HG03103 (cell line): ENCODE results near the gene VPS54.

Experiments used
- ATAC-seq: cut with Tn5 transposase; IDR thresholded peaks from one replicate; pipeline ENCODE4 v1.9.1; 2021; ENCODE audit warnings: low read depth; ENCODE audit not compliant: unreplicated experiment

The VPS54 gene

DNA sequence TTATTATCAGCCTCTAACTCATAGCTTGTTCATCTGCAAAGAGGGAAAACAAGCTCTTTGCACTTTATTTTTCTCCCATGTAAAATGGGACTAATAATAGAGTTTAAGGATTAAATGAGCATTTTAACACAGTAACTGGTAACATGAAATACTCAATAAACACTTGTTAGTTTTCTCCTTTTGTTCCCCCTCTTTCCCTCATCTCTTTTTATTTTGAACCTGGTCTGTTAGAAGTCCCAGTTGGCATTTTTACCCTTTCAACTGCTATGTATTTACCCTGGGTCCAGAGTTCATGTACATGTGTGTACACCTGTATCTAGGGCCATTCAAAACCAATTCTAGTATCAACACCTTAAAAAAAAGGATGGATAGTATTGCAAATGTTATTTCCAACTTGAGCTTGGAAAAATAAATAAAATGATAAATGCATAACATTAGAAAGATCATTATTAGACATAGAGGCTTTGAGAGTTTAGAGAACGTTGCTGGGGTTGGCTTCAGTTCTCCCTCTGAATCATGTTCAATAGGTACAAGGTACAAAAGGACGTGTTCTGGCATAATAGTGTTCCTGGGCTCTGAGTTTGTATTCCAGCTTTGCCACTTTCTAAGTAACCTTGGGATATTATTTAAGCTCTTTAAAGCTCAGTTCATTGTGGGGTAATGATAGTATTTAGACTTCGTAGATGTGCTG is 5.2 kb upstream of the VPS54 start:
- no peak for ATAC-seq

DNA sequence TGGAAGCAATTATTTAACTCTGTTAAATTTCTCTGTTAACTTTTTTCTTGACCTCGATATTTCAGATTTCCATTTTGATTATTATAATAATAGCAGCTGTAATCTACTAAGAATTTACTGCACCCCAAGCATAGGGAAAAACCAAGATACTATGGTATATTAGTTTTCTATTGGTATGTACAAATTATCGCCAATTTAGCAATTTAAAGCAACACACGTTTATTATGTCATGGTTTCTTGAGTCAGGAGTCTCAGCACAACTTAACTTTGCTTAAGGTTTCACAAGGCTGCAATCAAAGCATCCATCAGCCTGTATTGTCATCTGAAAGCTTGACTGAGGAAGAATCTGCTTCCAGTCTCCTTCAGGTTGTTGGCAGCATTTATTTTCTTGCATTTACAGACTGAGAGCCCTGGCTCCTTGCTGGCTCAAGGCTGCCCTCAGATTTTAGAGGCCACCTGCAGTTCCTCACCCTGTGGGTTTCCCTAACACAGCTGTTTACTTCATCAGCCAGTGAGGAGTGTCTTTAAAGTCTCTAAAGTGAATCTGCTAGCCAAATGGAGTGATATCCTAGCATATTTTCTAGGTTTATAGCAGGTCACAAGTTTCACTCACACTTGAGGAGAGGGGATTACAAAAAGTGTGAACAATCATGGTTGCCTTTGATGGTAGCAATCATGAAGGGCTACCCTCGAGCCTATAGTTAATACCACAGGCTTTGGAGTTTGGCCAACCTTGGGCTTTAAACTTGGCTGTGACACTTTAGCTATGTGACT is 4.4 kb upstream of the VPS54 start:
- ATAC-seq, result no peak

GRCh38 chr2:64021578-64021977 is 2.4 kb upstream of the VPS54 start:
- ATAC-seq, result no peak

GRCh38 chr2:64019975-64020528 is 824 bp upstream of the VPS54 start:
- ATAC-seq, result no peak

GRCh38 chr2:64018701-64019082 is 536 bp downstream of the VPS54 start:
- peak; percentile 55 for ATAC-seq

DNA sequence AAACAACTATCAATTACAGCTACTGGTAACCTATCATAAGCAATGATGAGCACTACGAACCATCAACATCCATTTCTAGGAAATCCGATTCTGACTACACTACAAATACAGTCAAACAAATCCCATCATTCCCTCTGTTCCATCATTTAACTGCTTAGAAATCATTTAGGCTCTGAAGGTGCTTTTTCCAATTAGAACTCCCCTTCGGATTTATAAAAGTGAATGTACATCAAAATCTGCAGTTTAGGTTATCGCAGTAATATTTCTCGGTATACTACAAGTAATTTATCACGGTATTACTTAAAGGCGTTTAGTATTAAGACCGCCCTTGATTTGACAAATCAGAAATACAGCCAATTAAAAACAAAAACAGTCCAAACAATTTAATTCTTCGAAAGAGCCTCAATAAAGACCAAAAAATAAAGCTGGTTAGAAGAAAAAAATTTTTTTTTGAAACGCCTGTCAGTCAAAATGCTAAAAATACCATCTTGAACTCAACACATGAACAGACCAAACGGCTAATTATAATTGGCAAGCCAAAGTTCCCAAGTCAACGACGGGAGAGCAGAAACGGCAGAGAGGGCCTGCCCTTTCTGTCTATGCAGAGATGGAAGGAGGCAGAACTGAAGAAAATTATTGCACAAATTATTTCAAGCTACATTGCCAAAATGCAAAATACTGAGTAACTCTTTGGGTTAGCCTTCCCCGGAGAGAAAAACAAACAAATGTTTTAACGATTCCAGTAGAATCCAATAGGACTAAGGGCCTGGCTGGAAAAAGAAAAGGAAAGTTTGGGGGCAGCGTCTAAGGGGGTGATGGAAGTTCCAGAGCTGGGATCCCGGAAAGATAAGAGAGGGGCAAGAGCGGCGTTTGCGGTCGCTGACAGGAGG is 1.2 kb downstream of the VPS54 start:
- no peak for ATAC-seq

DNA sequence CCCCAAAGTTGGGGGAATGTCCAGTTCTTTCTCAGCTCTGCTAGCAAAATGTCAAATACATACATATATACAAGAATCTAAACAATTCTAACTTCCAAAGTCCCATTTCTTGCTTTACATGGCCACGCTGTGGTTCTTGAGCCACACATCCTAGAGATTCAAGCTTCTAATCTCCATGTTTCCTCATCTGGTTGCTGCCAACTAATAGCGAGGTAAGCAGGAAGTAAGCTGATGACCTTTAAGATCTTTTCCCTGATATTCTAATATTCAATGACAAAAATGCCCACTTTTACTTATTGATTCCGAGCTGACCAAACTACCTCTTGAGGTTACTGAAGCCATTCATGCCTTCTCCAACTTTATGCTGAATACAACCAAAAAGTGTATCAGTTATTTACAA is 3.3 kb downstream of the VPS54 start:
- ATAC-seq, result no peak

DNA sequence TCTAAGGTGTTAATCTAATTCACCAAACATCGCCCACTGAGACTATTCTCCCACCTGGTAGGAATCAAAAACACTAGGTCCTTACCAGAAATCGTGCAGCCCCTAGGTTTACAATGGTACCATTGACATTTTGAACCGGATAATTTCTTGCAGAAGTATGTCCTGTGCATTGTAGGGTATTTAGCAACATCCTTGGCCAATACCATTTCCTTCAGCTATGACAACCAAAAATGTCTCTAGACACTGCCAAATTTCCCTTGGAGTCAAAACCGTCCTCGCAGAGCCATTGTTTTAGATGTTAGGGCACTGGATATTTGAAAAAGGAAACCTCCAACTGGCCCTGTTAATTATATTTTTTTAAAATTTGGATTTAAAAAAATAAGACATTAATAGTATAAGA is 3.8 kb downstream of the VPS54 start:
- ATAC-seq, result no peak

- ATAC-seq, result no peak
Observed at GRCh38 chr2:64014628-64015027, 4.6 kb downstream of the VPS54 start.

- ATAC-seq, result no peak
Observed at GRCh38 chr2:64013053-64013452, 6.2 kb downstream of the VPS54 start.

DNA sequence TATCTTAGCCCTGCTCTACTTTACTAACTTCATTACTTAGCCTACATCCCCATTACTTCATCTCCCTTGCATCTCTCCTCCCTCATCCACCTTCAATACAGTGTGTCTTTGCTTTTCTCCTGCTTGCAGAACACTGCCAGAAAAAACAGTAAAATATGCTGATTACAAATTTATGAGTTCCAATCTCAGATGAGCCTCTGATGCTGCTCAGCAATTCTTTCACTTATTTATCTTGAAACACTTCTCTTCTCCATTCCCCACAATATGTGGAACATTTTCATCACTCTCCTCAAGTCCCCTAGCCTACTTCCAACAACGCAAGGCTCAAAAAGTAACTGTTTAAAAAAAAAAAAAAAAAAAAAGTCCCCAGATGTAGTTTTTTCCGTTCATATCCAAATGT is 7.1 kb downstream of the VPS54 start:
- ATAC-seq, result no peak

DNA sequence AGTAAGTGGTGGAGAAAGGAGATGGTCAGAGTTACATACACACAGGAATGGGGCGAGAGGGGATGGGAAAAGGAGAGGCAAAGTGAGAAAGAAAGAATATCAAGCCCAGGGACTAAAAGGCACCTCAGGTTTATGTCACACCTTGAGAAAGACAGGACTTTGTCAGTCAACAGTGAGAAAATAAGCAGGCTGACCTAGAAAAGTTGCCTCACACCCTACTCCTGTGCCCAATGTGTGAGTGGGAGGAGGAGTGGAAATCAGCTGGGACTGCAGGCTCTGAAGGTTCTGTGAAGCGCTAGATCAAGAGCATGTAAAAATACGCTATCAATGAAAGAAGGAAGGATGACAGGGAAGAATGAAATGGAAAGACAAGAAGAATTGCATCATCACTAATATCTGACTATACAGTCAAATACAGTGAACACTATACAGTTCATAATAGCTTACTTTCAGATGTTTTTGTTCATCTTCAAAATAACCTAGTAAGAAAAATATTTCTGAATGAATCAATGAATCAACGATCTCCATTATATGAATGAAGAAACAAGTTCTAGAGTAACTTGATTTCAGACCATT is 10.7 kb downstream of the VPS54 start:
- ATAC-seq, result no peak

- ATAC-seq, result no peak
Observed at GRCh38 chr2:64007924-64008323, 11.3 kb downstream of the VPS54 start.

GRCh38 chr2:64005707-64006356 is 13.4 kb downstream of the VPS54 start:
- ATAC-seq, result no peak

- ATAC-seq, result no peak
Observed at GRCh38 chr2:64003239-64003638, 16.0 kb downstream of the VPS54 start.

DNA sequence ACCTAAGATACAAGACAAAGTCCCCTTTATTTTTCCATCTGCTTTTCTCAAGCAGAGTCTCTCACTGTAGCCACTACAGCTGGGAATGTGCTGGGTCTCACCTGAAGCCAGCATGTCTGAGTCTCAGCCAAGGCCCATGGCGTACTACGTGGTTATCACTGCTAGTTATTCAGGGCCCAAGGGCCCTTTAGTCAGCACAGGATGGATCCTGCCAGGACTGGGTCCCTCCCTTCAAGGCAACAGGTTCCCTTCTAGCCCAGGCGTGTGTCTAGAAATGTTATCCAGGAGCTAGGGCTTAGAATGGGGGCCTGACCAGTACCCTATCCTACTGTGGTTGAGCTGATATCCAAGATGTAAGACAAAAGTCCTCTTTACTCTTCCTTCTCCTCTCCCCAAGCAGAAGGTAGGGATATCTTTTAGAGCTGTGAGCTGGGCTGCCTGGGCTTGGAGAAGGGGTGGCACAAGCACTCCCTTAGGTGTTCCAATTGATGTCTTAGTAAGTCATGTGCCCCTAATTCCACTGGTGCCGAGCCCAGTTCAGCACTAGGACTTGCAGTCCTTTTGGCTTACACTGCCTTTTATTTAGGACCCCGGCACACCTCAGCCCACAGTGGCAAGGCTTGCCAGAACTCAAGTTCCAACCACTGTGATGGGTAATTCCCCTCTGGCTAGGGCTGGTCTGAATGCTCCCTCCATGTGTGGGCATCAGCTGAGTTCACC is 17.7 kb downstream of the VPS54 start:
- ATAC-seq, result no peak

DNA sequence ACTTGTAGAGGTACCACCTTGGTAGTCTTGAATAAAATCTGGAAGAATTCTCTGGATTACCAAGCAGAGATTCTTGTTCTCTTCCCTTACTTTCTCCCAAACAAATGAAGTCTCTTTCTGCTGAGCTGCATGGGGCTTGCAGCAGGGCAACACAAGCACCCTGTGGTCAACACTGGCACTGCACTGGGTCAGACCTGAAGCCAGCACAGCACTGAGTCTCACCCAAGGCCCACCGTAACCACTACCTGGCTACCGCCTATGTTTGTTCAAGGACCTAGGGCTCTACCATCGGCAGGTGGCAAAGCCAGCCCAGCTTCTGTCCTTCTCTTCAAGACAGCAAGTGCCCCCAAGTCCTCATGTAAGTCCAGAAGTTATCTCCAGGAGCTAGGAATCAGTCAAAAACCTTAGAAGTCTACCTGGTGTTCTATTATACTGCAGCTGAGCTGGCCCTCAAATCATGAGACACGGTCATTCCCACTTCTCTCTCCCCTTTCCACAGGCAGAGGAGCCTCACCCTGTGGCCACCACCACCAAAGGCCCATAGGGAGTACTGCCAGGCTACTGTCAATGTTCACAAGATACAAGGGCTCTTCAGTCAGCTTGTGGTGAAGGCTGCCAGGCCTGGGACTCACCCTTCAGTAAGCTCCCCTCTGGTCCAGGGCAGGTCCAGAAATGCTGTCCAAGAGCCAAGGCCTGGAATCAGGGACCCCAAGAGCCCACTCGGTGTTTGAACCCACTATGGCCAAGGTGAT is 18.4 kb downstream of the VPS54 start:
- ATAC-seq, result no peak

DNA sequence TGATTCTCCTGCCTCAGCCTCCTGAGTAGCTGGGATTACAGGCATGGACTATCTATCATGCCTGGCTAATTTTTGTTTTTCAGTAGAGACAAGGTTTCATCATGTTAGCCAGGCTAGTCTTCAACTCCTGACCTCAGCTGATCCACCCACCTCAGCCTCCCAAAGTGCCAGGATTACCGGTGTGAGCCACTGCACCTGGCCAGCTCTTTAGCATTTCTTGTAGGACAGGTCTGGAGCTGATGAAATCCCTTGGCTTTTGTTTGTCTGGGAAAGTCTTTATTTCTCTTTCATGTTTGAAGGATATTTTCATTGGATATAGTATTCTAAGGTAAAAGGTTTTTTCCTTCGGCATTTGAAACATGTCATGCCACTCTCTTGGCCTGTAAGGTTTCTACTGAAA is 20.2 kb downstream of the VPS54 start:
- ATAC-seq, result no peak
